ENCODE results near the gene HORMAD2.

HORMAD2 gene

DNA sequence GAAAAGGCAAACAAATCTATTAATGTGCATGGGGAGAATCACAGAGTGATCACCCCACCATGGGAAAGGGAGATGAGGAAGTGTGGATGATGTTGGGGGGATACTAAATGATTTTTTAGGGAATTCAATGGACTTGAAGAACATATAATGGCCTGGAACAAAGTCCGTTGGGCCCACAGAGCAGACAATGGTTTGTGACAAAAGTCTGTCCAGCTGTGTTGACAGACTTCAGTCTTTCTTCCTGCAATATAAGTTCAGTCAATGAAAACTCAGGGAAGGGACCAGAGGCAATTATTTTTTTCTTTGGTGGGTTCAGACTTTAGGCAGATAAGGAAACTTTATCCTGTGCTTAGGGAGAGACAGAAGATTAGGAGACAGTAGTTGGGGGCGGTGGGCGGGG lies 18.0 kb upstream of the HORMAD2 start:
- no peaks in the 10 kb centered on the region for H3K27me3 ChIP-seq (ENCODE audit: control insufficient read depth in 3 of 3, insufficient read depth in 3 of 3, low read depth in 1 of 3, low read length in 3 of 3)
- H4K91ac ChIP-seq (ENCODE audit: low read depth, low read length, poor library complexity), result no peak overlapping the region
- H3K23ac ChIP-seq (ENCODE audit: low read depth, low read length, poor library complexity), result no peak overlapping the region
- no peak overlapping the region for H2BK120ac ChIP-seq (ENCODE audit: low read depth, low read length)
- H3K4me3 ChIP-seq (ENCODE audit: low read length in 2 of 2), result no peak overlapping the region
- H3K9me3 ChIP-seq (replicated peaks in 1 of 2; ENCODE audit: control insufficient read depth in 2 of 2, insufficient read depth in 1 of 2, low read depth in 1 of 2, low read length in 2 of 2), result peaks cover 0 to 9% of the 10 kb centered on the region in 2 donors
- H2BK15ac ChIP-seq (ENCODE audit: low read length), result no peak overlapping the region
- H2AFZ ChIP-seq (ENCODE audit: low read length), result no peak overlapping the region
- H4K8ac ChIP-seq (ENCODE audit: low read depth, low read length), result no peak overlapping the region
- H3K14ac ChIP-seq (ENCODE audit: low read length), result no peak overlapping the region
- no peak overlapping the region for H2BK12ac ChIP-seq (ENCODE audit: low read length)
- no peaks in the 10 kb centered on the region for H3K4me1 ChIP-seq (ENCODE audit: control insufficient read depth in 2 of 2, insufficient read depth in 1 of 2, low read depth in 1 of 2, low read length in 2 of 2)
- WGBS, 2 donors (ENCODE audit: extremely low coverage in 2 of 2, insufficient read length in 2 of 2, insufficient replicate concordance in 1 of 2), result no CpG with 5 or more reads among the region's 3 CpGs
- no peak overlapping the region for H3K9ac ChIP-seq (ENCODE audit: low read depth, low read length, poor library complexity)
- no peak for DNase-seq (ENCODE audit: low spot score)
- H3K79me1 ChIP-seq (ENCODE audit: low read depth, low read length), result no peaks in the 10 kb centered on the region
- no peak overlapping the region for H3K4ac ChIP-seq (ENCODE audit: low read length)
- H3K18ac ChIP-seq (ENCODE audit: low read length), result no peak overlapping the region
- H3K4me2 ChIP-seq (ENCODE audit: insufficient read depth, low read length, poor library complexity, severe bottlenecking), result no peak overlapping the region
- H3K27ac ChIP-seq (replicated peaks; ENCODE audit: low read length), result no peak overlapping the region
- H2BK5ac ChIP-seq (ENCODE audit: low read length), result no peak overlapping the region
- no peaks in the 10 kb centered on the region for H3K36me3 ChIP-seq (replicated peaks in 1 of 2; ENCODE audit: control insufficient read depth in 2 of 2, insufficient read depth in 2 of 2, low read length in 2 of 2)
- no peak overlapping the region for H2AK5ac ChIP-seq (ENCODE audit: low read depth, low read length)

DNA sequence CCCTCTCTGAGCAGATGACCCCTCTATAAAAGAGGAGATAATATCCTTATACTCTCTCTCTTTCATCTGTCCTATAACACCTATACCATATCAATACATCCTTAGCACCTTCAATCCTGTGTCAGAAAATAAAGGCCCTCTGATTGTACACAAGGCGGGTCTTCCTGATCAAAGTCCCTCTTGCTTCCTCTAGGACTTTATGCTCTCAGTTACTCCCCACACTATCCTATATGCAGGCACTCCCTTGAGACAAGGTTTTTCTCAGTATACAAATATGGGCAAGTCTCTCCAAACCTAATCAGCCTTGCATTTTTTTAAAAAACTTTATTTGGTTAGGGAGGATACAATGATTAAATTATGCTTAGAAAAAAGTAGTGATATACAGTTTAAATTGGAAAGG lies 17.3 kb upstream of the HORMAD2 start:
- Histone ChIP-seq H2BK120ac (ENCODE audit: low read depth, low read length) (no peak overlapping the region), H3K9me3 (replicated peaks in 1 of 2; ENCODE audit: control insufficient read depth in 2 of 2, insufficient read depth in 1 of 2, low read depth in 1 of 2, low read length in 2 of 2) (peaks cover 0 to 9% of the 10 kb centered on the region in 2 donors), H3K4me1 (ENCODE audit: control insufficient read depth in 2 of 2, insufficient read depth in 1 of 2, low read depth in 1 of 2, low read length in 2 of 2) (no peaks in the 10 kb centered on the region), H3K36me3 (replicated peaks in 1 of 2; ENCODE audit: control insufficient read depth in 2 of 2, insufficient read depth in 2 of 2, low read length in 2 of 2) (no peaks in the 10 kb centered on the region), H3K18ac (ENCODE audit: low read length) (no peak overlapping the region), H3K4me3 (ENCODE audit: low read length in 2 of 2) (no peak overlapping the region), H3K14ac (ENCODE audit: low read length) (no peak overlapping the region), H3K27ac (replicated peaks; ENCODE audit: low read length) (no peak overlapping the region), H3K9ac (ENCODE audit: low read depth, low read length, poor library complexity) (no peak overlapping the region), H3K27me3 (ENCODE audit: control insufficient read depth in 3 of 3, insufficient read depth in 3 of 3, low read depth in 1 of 3, low read length in 3 of 3) (no peaks in the 10 kb centered on the region), H3K4ac (ENCODE audit: low read length) (no peak overlapping the region), H2AK5ac (ENCODE audit: low read depth, low read length) (no peak overlapping the region), H3K4me2 (ENCODE audit: insufficient read depth, low read length, poor library complexity, severe bottlenecking) (no peak overlapping the region), H4K8ac (ENCODE audit: low read depth, low read length) (no peak overlapping the region), H2BK15ac (ENCODE audit: low read length) (no peak overlapping the region), H4K91ac (ENCODE audit: low read depth, low read length, poor library complexity) (no peak overlapping the region), H2BK12ac (ENCODE audit: low read length) (no peak overlapping the region), H3K23ac (ENCODE audit: low read depth, low read length, poor library complexity) (no peak overlapping the region), H3K79me1 (ENCODE audit: low read depth, low read length) (no peaks in the 10 kb centered on the region), H2AFZ (ENCODE audit: low read length) (no peak overlapping the region), H2BK5ac (ENCODE audit: low read length) (no peak overlapping the region)
- DNase-seq (ENCODE audit: low spot score), result no peak
- no CpG with 5 or more reads among the region's 1 CpG for WGBS, 2 donors (ENCODE audit: extremely low coverage in 2 of 2, insufficient read length in 2 of 2, insufficient replicate concordance in 1 of 2)

- H2AK5ac ChIP-seq (ENCODE audit: low read depth, low read length), result no peak overlapping the region
- no peak overlapping the region for H2AFZ ChIP-seq (ENCODE audit: low read length)
- H3K27ac ChIP-seq (replicated peaks; ENCODE audit: low read length), result no peak overlapping the region
- H3K4me2 ChIP-seq (ENCODE audit: insufficient read depth, low read length, poor library complexity, severe bottlenecking), result no peak overlapping the region
- no peak overlapping the region for H3K14ac ChIP-seq (ENCODE audit: low read length)
- DNase-seq (ENCODE audit: low spot score), result no peak
- no peak overlapping the region for H2BK12ac ChIP-seq (ENCODE audit: low read length)
- H3K9me3 ChIP-seq (replicated peaks in 1 of 2; ENCODE audit: control insufficient read depth in 2 of 2, insufficient read depth in 1 of 2, low read depth in 1 of 2, low read length in 2 of 2), result peaks cover 0 to 7% of the 10 kb centered on the region in 2 donors
- no peak overlapping the region for H4K91ac ChIP-seq (ENCODE audit: low read depth, low read length, poor library complexity)
- H2BK120ac ChIP-seq (ENCODE audit: low read depth, low read length), result no peak overlapping the region
- H3K9ac ChIP-seq (ENCODE audit: low read depth, low read length, poor library complexity), result no peak overlapping the region
- no peak overlapping the region for H4K8ac ChIP-seq (ENCODE audit: low read depth, low read length)
- no peaks in the 10 kb centered on the region for H3K36me3 ChIP-seq (replicated peaks in 1 of 2; ENCODE audit: control insufficient read depth in 2 of 2, insufficient read depth in 2 of 2, low read length in 2 of 2)
- no peaks in the 10 kb centered on the region for H3K4me1 ChIP-seq (ENCODE audit: control insufficient read depth in 2 of 2, insufficient read depth in 1 of 2, low read depth in 1 of 2, low read length in 2 of 2)
- no peak overlapping the region for H3K4ac ChIP-seq (ENCODE audit: low read length)
- H2BK15ac ChIP-seq (ENCODE audit: low read length), result no peak overlapping the region
- H3K23ac ChIP-seq (ENCODE audit: low read depth, low read length, poor library complexity), result no peak overlapping the region
- H2BK5ac ChIP-seq (ENCODE audit: low read length), result no peak overlapping the region
- no peak overlapping the region for H3K4me3 ChIP-seq (ENCODE audit: low read length in 2 of 2)
- H3K27me3 ChIP-seq (ENCODE audit: control insufficient read depth in 3 of 3, insufficient read depth in 3 of 3, low read depth in 1 of 3, low read length in 3 of 3), result no peaks in the 10 kb centered on the region
- no peak overlapping the region for H3K18ac ChIP-seq (ENCODE audit: low read length)
- no peaks in the 10 kb centered on the region for H3K79me1 ChIP-seq (ENCODE audit: low read depth, low read length)
These were observed 16.1 kb upstream of the HORMAD2 start for GRCh38 chr22:30064172-30064571.

DNA sequence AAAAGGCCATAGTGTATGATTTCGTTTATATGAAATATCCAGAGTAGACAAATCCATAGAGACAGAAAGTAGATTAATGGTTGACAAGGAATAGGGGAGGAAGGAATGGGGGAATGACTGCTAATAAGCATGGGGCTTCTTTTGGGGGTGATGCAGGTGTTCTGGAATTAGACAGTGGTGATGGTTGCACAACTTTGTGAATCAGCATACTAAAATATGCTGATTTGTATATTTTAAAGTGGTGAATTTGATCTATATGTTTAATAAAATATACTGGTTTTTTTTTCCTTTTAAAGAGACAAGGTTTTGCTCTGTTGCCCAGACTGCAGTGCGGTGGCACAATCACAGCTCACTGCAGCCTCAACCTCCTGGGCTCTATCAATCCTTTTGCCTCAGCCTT lies 6.5 kb upstream of the HORMAD2 start:
- no peak overlapping the region for H3K23ac ChIP-seq (ENCODE audit: low read depth, low read length, poor library complexity)
- H3K27me3 ChIP-seq (ENCODE audit: control insufficient read depth in 3 of 3, insufficient read depth in 3 of 3, low read depth in 1 of 3, low read length in 3 of 3), result peaks cover 0 to 35% (median 0%) of the 10 kb centered on the region in 3 experiments
- H3K14ac ChIP-seq (ENCODE audit: low read length), result no peak overlapping the region
- peaks cover 0 to 2% of the 10 kb centered on the region in 2 donors for H3K9me3 ChIP-seq (replicated peaks in 1 of 2; ENCODE audit: control insufficient read depth in 2 of 2, insufficient read depth in 1 of 2, low read depth in 1 of 2, low read length in 2 of 2)
- no peaks in the 10 kb centered on the region for H3K36me3 ChIP-seq (replicated peaks in 1 of 2; ENCODE audit: control insufficient read depth in 2 of 2, insufficient read depth in 2 of 2, low read length in 2 of 2)
- no peak overlapping the region for H2BK12ac ChIP-seq (ENCODE audit: low read length)
- H3K4me2 ChIP-seq (ENCODE audit: insufficient read depth, low read length, poor library complexity, severe bottlenecking), result no peak overlapping the region
- no peak overlapping the region for H2BK15ac ChIP-seq (ENCODE audit: low read length)
- no peak overlapping the region for H2BK120ac ChIP-seq (ENCODE audit: low read depth, low read length)
- WGBS, 2 donors (ENCODE audit: extremely low coverage in 2 of 2, insufficient read length in 2 of 2, insufficient replicate concordance in 1 of 2), result no CpG with 5 or more reads among the region's 2 CpGs
- no peak for DNase-seq (ENCODE audit: low spot score)
- H3K4ac ChIP-seq (ENCODE audit: low read length), result no peak overlapping the region
- no peak overlapping the region for H4K8ac ChIP-seq (ENCODE audit: low read depth, low read length)
- H2BK5ac ChIP-seq (ENCODE audit: low read length), result no peak overlapping the region
- no peak overlapping the region for H2AFZ ChIP-seq (ENCODE audit: low read length)
- no peaks in the 10 kb centered on the region for H3K4me1 ChIP-seq (ENCODE audit: control insufficient read depth in 2 of 2, insufficient read depth in 1 of 2, low read depth in 1 of 2, low read length in 2 of 2)
- no peak overlapping the region for H2AK5ac ChIP-seq (ENCODE audit: low read depth, low read length)
- H3K4me3 ChIP-seq (ENCODE audit: low read length in 2 of 2), result no peak overlapping the region
- no peak overlapping the region for H3K18ac ChIP-seq (ENCODE audit: low read length)
- H3K27ac ChIP-seq (replicated peaks; ENCODE audit: low read length), result no peak overlapping the region
- H3K79me1 ChIP-seq (ENCODE audit: low read depth, low read length), result no peaks in the 10 kb centered on the region
- H3K9ac ChIP-seq (ENCODE audit: low read depth, low read length, poor library complexity), result no peak overlapping the region
- H4K91ac ChIP-seq (ENCODE audit: low read depth, low read length, poor library complexity), result no peak overlapping the region
